HG02759 (cell line): ENCODE results near the gene DGCR6.
"Not testable (repeated sequence)": the region's sequence is repeated elsewhere in the genome, so short reads cannot be mapped to it uniquely, and the experiment has no call there.

ENCODE experiments used
- ATAC-seq: cut with Tn5 transposase; IDR thresholded peaks from one replicate; pipeline ENCODE4 v1.9.1; 2021; ENCODE audit warnings: mild to moderate bottlenecking, moderate library complexity; ENCODE audit not compliant: unreplicated experiment

The DGCR6 gene

GRCh38 chr22:18959741-18960140 is 53.6 kb downstream of the DGCR6 start:
- ATAC-seq = not testable (repeated sequence)

GRCh38 chr22:18960166-18960820 is 54.2 kb downstream of the DGCR6 start:
- not testable (repeated sequence) for ATAC-seq

GRCh38 chr22:18961201-18961600 is 55.1 kb downstream of the DGCR6 start:
- ATAC-seq = not testable (repeated sequence)
